ENCODE data around the gene ACBD3.

The ACBD3 gene

DNA sequence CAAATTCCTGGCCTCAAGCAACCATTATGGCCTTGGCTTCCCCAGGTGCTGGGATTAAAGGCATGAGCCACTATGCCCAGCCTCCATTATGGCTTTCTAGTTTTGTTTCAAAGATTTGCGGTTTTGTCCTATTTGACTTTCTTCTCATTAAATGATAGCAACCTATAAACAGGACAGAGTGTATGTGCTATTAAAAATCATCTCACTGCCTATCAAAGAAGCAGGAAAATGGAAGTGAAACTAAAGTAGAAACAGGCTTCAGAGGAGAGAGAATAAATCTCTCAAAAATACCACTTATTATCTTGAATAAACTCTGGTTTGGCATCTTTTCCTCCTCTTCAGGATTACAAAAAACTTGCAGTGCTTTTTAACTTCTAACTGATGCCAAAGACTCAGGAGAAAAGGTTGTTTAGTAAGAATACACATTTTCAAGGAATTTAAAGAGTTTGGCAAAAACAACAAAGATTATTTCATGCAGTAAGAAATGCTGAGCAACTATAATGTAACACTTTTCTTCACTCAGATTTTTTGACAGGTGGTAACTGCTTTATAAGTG lies 28.7 kb downstream of the ACBD3 start:
- DNase-seq (ENCODE audit: insufficient read length) (no peak), FAIRE-seq (no peak)
- TF ChIP-seq POLR2A (IDR thresholded peaks at IDR 0.05; ENCODE audit: low read depth, low read length) (no peak), POLR2AphosphoS5 (IDR thresholded peaks at IDR 0.05; ENCODE audit: low read depth, low read length) (no peak), TAF1 (IDR thresholded peaks at IDR 0.05; ENCODE audit: borderline replicate concordance, low read depth, low read length) (no peak)

DNA sequence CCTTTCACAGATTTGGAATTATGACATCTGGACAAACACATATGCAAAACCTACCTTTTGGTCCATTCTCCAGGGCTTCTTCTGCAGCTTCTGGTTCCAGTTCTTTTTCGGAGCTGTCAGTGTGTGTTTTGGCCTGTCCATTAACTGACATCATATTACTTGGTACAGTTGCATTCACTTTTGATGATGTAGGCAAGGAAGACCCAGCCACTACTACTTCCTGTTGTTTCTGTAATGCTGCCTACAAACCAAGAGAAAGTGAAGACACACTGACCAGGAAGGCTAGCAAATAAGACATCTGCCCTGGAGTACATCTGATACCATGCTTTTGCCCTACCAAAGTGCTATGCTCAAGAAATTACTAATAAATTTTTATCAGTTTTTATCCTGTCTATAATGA lies 31.9 kb downstream of the ACBD3 start:
- TF ChIP-seq POLR2A (IDR thresholded peaks at IDR 0.05; ENCODE audit: low read depth, low read length) (no peak), POLR2AphosphoS5 (IDR thresholded peaks at IDR 0.05; ENCODE audit: low read depth, low read length) (no peak), TAF1 (IDR thresholded peaks at IDR 0.05; ENCODE audit: borderline replicate concordance, low read depth, low read length) (no peak)
- FAIRE-seq (no peak), DNase-seq (ENCODE audit: insufficient read length) (no peak)

DNA sequence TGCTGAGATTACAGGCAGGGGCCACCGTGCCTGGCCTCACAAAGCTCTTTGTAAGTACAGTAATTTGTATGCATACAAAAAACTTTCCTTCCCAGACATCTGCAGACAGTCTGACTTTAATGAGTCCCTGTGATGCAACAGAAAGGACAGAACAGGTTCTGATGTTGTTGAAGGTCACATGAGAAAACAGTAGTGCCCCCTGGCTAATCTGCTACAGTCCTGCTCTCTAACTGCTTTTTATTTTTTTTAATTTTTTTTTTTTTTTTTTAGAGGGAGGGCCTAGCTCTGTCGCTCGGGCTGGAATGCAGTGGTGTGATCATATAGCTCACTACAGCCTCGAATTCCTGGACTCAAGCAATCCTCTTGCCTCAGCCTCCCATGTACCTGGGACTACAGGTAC lies 36.7 kb downstream of the ACBD3 start:
- DNase-seq (ENCODE audit: insufficient read length) = no peak
- no peak for FAIRE-seq
- TF ChIP-seq POLR2AphosphoS5 (IDR thresholded peaks at IDR 0.05; ENCODE audit: low read depth, low read length) (no peak), TAF1 (IDR thresholded peaks at IDR 0.05; ENCODE audit: borderline replicate concordance, low read depth, low read length) (no peak), POLR2A (IDR thresholded peaks at IDR 0.05; ENCODE audit: low read depth, low read length) (no peak)

DNA sequence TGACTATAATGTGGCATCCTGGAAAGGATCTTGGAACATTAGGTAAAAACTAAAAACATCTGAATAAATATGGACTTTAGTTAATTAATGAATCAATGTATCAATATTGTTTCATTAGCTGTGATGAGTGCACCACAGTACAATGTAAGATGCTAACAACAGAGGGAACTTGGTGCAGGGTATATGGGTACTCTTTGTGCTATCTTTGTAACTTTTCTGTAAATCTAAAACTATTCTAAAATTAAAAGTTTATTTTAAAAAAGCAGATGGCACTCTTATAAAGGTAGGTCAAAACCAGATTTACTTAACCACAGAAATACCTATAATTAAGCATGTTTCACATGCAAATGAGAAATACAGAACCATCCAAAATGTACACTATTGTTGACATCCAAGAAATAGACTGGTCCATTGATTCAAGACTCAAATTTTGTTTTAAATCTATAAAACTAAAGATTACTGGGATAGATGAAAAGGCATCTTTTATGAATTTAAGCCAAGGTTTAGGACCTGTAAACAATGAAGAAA lies 38.4 kb downstream of the ACBD3 start:
- no peak for FAIRE-seq
- no peak for TF ChIP-seq POLR2A (IDR thresholded peaks at IDR 0.05; ENCODE audit: low read depth, low read length)
- no peak for TF ChIP-seq TAF1 (IDR thresholded peaks at IDR 0.05; ENCODE audit: borderline replicate concordance, low read depth, low read length)
- TF ChIP-seq POLR2AphosphoS5 (IDR thresholded peaks at IDR 0.05; ENCODE audit: low read depth, low read length) = no peak
- DNase-seq (ENCODE audit: insufficient read length) = no peak

DNA sequence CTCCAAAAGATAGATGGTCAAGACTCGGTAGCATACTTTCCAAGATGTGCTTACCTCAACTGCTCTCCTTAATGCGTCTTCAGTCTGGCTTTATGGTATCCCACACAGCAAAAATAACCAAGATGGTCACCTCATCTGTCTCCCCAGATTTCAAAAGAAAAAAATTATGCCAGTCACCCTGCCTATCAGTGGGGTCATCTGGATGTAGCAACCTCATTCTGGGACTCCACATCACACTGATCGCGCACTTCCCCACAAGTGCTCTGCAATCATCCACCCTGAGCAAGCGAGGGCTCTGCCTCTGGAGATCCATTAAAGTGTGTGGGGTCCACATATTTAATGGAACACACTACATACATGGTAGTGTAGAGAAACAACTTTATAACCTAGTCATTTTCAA lies 42.5 kb downstream of the ACBD3 start:
- DNase-seq (ENCODE audit: insufficient read length) = no peak
- no peak for FAIRE-seq
- no peak for TF ChIP-seq TAF1 (IDR thresholded peaks at IDR 0.05; ENCODE audit: borderline replicate concordance, low read depth, low read length)

DNA sequence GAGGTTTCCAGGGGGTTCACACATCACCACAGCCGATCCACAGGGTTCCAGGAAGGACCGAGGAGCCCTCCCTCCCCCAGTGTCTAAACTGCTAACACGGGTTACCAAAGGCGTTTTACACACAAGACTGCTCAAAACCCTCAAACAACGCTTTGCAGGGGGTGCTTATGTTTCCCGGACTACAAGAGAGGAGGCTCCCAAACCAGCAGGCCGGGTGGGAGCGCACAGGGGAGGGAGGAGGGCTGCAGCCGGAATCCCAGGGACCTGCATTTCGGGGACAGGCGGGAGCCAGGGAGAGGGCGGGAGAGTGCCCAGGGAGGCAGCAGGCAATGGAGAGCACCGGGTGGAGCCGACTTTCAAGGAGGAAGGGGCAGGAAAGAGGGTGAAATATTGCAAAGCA lies 50.8 kb downstream of the ACBD3 start:
- no peak for FAIRE-seq

DNA sequence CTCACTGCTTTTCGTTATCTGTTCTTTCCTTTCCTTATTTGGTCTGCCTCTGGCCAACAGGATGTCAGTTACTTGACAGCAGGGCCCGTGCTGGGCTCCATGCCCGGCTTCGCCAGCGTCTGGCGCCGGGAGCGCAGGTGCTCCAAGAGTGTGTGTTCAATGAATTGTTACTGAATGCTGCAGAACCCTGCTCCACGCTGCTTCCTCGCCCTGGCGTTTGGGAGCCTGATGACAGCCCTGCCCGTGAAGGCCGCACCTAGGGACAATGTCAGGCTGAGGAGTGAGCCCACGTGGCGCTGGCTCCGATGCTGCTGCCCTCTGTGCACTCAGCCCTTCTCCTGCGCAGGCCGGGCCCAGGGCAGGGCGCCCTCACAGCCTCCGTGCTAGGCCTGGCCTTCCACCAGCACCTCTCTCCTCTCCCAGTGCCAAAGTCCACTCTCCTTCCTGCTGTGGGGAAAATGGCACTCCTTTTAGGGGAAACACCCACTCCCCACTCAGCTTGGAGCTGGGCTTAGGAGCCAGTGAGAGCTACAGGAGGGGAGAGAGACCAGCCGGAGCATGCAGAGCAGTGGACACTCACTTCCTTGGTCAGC lies 51.4 kb downstream of the ACBD3 start:
- no peak for TF ChIP-seq POLR2AphosphoS5 (IDR thresholded peaks at IDR 0.05; ENCODE audit: low read depth, low read length)
- TF ChIP-seq TAF1 (IDR thresholded peaks at IDR 0.05; ENCODE audit: borderline replicate concordance, low read depth, low read length) = no peak
- no peak for TF ChIP-seq POLR2A (IDR thresholded peaks at IDR 0.05; ENCODE audit: low read depth, low read length)
- DNase-seq (ENCODE audit: insufficient read length) = no peak
- no peak for FAIRE-seq

More for the DNA sequence above, 50.8 kb downstream of the ACBD3 start:
- no peak for TF ChIP-seq TAF1 (IDR thresholded peaks at IDR 0.05; ENCODE audit: borderline replicate concordance, low read depth, low read length)
- no peak for TF ChIP-seq POLR2A (IDR thresholded peaks at IDR 0.05; ENCODE audit: low read depth, low read length)
- no peak for TF ChIP-seq POLR2AphosphoS5 (IDR thresholded peaks at IDR 0.05; ENCODE audit: low read depth, low read length)
- no peak for DNase-seq (ENCODE audit: insufficient read length)

DNA sequence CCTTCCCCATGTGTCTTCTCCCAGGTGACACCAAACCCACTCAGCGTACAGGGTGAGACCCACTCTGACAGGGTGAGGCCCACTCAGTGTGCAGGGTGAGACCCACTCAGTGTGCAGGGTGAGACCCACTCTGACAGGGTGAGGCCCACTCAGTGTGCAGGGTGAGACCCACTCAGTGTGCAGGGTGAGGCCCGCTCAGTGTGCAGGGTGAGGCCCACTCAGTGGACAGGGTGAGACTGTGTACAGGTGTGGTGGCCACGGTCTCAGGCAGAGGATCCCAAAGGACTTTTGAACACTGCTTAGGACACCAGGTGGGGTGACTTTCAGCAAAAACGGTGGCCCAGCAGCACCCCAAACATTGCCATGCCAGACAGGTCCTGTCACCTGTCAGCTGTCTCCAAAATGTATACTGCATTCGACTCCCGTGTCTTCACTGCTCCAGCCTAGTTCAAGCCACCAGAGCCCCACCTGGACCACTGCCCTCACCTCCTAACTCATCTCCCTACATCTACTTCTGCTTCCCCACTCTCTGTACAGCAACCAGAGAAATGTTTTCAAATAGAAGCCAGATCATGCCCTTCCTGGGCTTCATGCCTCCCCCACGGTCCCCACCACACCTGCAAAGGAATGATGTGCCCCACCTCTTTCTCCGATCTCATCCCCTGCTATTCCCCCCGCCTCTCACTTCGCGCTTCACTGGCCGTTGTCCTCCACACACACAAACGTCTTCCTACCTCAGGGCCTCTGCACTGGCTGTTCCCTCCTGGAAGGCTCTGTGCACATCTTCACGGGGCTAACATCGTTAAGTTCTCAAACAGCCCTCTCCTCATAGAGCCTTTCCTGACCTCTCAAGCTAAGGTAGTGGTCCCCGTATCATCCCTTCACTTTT lies 52.1 kb downstream of the ACBD3 start:
- FAIRE-seq = peak; percentile 72
- DNase-seq (ENCODE audit: insufficient read length) = no peak

DNA sequence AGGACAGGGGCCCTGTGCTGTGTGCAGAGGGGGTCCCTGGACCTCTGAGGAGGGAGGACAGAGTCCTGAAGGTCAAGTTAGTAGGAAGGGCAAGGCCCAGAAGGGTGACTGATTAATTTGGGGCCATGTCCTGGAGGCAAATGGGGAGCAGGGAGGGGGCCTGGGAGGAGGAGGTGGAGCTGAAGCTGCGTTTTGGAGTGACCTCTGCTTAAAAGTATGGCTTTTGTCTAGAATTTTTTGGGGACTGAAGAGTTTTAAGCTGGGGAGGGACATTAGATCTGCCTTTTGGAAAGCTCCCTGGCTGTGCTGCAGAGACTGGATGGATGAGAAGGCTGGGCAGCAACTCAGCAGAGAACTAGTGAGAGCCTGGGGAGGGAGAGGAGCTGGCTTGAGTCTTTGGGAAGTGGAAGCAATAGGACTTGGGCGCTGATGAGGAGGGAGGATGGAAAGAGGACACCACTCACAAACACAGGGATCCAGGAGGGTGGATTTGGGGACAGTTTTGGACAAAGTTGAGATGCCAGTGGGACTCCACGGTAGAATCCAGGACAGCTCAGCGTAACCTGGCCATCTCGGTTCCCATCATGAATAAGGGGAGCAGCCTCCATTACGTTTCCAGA lies 52.9 kb downstream of the ACBD3 start:
- no peak for FAIRE-seq

More for the DNA sequence above, 52.1 kb downstream of the ACBD3 start:
- TF ChIP-seq TAF1 (IDR thresholded peaks at IDR 0.05; ENCODE audit: borderline replicate concordance, low read depth, low read length) (no peak), POLR2A (IDR thresholded peaks at IDR 0.05; ENCODE audit: low read depth, low read length) (no peak), POLR2AphosphoS5 (IDR thresholded peaks at IDR 0.05; ENCODE audit: low read depth, low read length) (no peak)

DNA sequence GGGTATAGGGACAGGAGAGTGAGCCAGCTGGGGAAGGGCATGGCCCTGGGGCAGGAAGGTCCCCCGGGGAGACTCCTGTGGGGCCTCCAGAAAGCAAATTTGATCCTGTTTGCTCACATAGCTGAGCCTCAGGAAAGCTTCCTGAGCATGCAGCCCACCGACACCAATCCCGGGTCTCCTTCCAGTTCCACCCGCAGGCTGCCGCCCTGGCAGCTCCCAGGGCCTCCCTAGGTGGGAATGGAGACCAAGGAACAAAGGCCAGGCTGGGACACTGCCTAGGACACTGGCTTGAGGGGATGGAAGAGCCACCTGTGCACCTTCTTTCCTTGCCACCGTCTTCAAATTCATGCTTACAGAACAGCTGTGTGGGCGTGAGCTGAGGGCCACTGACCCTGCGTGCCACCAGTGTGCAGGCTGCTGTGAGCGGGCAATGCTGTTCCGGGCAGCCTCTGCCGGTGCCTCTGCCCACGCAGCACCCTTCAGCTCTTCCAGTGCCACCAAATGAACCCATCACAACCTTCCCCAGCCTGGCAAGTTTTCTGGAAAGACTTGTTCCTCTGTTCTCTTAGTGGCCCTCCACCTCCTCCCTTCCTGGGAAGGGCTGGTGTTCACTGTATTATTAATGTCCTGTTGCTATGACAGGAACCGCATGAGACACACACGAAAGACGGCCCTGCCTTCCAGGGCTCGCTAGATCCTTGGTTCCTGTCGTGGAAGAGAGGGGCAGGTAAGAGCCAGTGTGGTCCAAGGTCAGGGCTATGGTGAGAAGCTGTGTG lies 53.6 kb downstream of the ACBD3 start:
- FAIRE-seq (peak; percentile 77), DNase-seq (ENCODE audit: insufficient read length) (no peak)
- TF ChIP-seq POLR2AphosphoS5 (IDR thresholded peaks at IDR 0.05; ENCODE audit: low read depth, low read length) (no peak), TAF1 (IDR thresholded peaks at IDR 0.05; ENCODE audit: borderline replicate concordance, low read depth, low read length) (no peak), POLR2A (IDR thresholded peaks at IDR 0.05; ENCODE audit: low read depth, low read length) (no peak)

More for the DNA sequence above, 52.9 kb downstream of the ACBD3 start:
- TF ChIP-seq TAF1 (IDR thresholded peaks at IDR 0.05; ENCODE audit: borderline replicate concordance, low read depth, low read length) = no peak
- no peak for TF ChIP-seq POLR2A (IDR thresholded peaks at IDR 0.05; ENCODE audit: low read depth, low read length)
- TF ChIP-seq POLR2AphosphoS5 (IDR thresholded peaks at IDR 0.05; ENCODE audit: low read depth, low read length) = no peak
- no peak for DNase-seq (ENCODE audit: insufficient read length)

DNA sequence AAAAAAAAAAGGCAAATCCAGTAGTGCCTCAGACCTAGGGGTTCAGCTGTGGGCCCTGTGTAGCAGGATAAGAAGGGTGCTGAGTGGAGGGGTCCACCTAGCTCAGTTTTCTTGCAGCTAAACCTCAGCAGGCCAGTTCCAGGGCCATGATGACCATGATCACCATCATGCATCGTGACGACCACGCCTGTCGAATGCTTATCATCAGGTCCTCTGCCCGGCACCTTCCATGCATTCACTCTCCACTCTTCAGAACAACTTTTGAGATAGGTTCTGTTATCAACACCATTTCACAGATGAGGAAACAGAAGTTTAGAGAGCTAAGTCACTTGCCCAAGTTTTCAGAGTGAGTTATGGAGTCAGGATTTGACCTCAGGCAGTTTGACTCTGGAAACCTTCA lies 54.9 kb downstream of the ACBD3 start:
- no peak for DNase-seq (ENCODE audit: insufficient read length)
- FAIRE-seq = no peak
- no peak for TF ChIP-seq POLR2AphosphoS5 (IDR thresholded peaks at IDR 0.05; ENCODE audit: low read depth, low read length)
- no peak for TF ChIP-seq POLR2A (IDR thresholded peaks at IDR 0.05; ENCODE audit: low read depth, low read length)
- no peak for TF ChIP-seq TAF1 (IDR thresholded peaks at IDR 0.05; ENCODE audit: borderline replicate concordance, low read depth, low read length)
